Measurements from ENCODE around the gene RAD51B.

DNA sequence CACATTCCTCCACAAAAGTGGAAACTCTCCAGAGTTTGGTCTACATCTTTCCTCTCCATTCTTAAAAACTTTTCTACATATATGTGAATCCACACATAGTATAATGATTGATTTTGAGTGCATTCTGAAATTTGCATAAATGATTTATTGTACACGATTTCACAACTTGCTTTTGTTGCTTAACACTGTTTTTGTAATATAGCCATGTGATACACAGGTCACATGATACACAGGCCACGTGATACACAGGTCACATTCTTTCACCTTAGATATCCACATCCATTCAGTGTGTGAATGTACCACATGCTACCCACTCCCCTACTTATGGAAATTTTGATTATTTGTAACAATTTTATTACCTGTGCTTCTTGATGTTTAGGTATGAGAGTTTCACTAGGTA lies 654.2 kb downstream of the RAD51B start:
- TF ChIP-seq, protein P1, sequence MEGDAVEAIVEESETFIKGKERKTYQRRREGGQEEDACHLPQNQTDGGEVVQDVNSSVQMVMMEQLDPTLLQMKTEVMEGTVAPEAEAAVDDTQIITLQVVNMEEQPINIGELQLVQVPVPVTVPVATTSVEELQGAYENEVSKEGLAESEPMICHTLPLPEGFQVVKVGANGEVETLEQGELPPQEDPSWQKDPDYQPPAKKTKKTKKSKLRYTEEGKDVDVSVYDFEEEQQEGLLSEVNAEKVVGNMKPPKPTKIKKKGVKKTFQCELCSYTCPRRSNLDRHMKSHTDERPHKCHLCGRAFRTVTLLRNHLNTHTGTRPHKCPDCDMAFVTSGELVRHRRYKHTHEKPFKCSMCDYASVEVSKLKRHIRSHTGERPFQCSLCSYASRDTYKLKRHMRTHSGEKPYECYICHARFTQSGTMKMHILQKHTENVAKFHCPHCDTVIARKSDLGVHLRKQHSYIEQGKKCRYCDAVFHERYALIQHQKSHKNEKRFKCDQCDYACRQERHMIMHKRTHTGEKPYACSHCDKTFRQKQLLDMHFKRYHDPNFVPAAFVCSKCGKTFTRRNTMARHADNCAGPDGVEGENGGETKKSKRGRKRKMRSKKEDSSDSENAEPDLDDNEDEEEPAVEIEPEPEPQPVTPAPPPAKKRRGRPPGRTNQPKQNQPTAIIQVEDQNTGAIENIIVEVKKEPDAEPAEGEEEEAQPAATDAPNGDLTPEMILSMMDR (IDR thresholded peaks at IDR 0.05) = no peak
- no peak for TF ChIP-seq POLR2A (IDR thresholded peaks at IDR 0.05)
